HG03432 (cell line): Measurements from ENCODE around the gene CDH5.

Source experiments
- ATAC-seq: cut with Tn5 transposase; IDR thresholded peaks from one replicate; pipeline ENCODE4 v1.9.1; 2021; ENCODE audit warnings: mild to moderate bottlenecking, moderate library complexity; ENCODE audit not compliant: unreplicated experiment

Gene CDH5

DNA sequence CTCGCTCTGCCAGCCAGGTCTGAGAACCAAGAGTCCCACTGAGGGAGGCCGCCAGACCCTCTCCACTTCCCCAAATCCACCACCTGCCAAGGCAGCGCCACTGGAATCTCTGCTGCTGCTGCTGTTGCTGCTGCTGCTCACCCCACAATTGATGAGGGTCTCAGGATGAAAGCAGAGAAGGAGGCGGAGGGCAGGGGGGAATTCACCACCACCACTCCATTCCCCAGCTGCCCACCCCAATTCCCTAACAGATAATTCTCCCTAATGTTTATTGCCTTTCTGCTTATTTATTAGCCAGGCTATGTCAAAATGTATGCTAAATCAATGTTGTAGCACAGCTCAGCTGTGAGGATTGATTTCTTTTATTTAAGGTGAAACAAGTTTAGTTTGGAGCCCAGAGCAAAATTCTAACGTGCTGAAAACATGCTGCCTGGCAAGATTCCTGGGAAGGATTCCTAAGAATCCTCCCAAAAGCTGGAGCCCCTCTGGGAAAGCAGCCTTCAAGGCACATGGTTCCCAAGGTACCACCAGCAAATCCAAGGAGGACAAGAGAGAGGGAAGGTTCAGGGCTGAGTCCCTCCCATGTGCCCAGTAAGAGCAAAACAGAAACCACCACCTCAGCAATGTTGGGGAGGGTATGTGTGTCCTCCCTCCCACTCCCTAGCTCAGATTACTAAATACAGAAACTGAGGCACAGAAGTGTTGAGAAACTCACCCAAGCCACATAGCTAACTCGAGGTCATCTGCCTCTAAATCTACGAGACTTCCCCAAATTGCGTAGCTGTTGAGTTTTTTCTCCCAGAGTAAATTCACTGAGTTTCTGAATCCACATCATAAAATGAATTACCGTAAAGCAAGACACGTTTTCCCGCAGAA is 12.2 kb upstream of the CDH5 start:
- no peak for ATAC-seq

DNA sequence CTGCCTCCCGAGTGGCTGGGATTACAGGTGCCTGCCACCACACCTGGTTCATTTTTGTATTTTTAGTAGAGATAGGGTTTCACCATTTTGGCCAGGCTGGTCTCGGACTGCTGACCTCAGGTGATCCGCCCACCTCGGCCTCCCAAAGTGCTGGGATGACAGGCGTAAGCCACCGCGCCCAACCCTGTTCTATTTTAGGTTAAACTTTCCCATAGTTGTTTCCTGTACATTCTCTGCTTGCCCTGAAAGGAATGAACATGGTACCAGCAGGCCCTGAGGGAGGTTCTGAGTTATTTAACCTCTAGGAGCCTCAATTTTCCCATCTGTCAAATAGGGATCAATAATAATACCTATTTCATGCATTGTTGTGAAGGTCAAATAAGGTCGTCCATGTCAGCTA is 11.0 kb upstream of the CDH5 start:
- no peak for ATAC-seq

DNA sequence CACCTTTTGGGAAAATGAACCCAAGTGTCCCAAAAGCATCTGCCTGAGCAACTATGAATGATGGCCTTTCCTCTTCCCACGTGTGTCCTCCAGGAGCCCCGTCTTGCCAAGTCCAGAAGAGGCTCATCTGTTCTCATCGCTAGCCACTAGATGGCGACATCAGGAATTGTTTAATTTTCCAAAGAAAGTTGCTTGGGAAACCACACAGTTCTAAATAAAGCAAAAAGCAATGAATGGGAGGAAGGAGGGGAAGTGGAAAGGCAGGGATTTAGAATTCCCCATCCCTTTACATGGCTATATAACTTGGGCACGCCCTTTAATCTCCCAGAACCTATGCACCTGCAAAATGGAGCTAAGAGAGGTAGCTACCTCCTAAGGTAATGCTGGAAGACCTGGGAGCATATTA is 9.0 kb upstream of the CDH5 start:
- ATAC-seq, result no peak

DNA sequence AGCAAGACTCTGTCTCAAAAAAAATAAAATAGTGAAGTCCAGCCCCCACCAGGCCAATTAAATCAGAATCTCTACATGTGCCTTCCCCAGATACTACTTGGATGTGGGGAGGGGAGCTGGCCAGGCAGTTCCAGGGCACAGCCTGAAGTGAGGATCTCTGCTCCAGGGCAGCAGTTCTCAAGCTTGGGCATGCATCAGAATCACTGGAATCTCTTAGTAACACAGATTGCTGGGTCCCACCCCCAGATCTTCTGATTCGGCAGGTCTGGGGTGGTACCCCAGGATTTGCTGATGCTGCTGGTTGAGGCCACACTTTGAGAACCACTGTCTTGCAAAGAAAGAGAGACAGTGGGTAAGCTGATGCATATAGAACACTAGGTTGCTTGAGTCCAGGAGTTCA is 8.3 kb upstream of the CDH5 start:
- ATAC-seq, result no peak

DNA sequence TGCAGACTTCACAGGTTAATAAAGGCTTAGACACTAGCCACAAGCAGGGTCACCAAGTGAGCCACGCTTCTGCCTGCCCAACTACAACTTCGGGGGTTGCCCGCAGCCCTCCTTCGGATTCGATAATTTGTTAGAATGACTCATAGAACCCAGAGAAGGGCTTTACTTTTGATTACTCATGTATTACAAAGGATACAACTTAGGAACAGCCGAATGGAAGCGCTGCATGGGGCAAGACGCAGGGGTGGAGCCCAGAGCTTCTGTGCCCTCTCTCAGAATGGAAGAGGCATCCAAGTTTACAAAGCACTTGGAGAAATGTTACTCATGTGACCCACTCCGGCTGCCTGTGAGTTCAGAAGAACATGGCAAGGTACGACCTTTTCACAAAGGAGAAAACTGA is 7.5 kb upstream of the CDH5 start:
- ATAC-seq, result no peak

DNA sequence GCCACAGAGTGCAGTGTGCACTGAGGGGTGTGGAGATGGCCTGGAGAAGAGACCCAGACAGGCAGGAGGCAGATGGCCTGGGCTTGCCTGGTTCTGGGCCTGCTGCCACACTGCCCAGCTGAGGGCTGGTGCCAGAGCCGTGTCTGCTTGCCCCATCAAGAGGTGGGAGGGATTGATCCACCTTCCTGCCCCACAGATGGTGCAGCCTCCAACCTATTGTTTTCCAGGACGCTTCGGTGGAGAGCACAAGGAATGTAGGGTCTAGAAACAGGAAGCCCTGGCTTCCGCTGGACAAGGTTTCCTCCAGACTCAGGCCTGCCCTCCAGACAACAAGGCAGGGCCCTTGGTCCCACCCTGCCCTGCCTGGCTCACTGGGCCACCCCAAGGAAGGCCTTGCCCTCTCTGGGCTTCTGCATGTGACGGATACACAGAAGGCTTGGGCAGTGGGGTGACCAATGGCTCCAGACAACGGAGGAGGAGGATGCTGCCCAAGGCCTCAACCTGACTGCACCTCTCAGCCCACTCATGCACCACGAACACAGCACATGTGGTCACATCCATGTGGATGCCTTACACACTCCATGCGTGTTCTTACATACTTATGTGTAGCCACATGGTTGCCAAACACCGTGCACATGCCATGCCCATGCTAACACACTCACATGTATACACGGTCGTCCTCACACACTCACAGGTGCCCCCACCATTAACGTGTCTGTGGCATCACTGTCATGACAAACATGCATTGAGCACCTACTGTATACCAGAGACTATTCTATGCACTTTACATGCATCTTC is 6.5 kb upstream of the CDH5 start:
- ATAC-seq, result no peak

DNA sequence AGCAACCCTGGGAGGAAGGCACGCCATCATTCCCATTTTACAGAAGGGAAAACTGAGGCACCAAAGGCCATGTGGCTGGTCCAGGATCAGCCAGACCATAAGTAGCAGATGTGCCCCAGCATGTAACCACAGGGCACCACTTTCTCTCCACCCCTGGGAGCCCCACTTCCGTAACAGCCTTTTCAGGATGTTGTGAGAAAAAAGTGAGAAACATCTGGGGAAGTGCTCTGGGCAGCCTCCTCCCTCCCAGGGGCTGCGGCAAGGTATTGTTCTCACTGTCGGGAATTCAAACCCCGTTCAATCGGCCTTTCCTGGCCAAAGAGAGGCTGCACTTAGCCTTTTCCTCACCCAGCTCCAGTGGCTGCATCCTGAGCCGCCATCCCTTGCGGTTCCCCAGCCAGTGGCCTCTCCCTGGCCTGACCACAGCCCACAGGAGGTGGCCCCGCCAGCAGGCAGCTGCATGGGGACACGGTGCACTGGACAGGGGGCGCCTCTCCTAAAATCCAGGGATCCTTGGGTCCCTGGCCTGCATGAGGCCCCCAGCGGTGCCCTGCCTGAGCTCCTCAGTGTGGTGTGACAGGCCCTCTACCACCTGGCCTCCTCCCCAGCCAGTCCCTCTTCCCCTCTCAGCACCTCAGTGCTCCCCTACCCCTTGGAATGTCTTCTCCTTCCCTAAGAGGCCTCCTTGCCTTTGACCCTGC is 5.7 kb upstream of the CDH5 start:
- ATAC-seq, result no peak

DNA sequence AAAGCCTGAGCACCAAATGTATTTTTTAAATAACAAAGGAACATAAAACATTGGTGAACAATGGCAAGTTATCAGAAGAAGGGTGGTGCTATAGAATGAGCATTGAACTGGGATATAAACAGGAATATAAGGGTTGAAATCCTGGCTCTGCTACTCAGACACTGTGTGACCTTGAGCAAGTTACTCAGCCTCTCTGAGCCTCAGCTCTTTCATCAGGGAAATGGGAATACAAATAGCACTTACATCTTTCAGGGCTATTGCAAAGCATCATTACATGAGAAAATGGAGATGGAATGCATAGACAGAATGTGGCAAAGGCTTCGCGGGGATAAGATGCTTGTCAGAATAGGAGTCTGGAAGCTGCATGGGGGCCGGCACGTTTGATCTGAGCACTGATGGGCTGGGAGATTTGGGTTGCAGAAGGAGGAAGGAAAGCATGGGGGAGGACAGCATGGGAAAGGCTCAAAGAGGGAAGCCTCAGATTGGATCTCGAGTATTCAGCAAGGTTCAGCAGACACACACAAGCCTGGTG is 4.8 kb upstream of the CDH5 start:
- ATAC-seq, result no peak

DNA sequence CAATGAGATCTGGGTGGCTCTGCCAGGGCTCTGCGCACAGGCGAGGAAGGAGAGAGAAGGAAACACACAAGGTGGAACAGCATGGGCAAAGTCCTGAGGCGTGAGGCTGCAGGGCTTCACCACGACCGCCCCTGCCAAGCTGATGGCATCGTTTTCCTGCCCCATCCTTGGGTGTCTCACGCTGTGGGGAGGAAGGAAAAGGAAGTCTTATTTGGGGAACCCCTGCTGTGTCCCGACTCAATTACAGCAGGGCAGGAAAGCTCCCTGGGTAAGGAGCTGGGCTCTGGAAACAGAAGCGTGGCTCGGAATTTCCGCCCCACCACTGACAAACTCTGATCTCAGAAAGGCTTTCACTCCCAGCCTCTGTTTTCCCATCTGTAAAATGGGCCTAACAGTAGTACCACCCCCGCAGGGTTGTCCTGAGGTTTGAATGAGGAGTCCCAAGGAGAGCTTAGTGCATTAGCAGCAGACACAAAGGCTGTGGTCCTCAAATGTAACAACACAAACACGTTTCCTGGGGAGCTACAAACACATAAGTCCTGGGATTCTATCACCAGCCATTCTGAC is 3.2 kb upstream of the CDH5 start:
- no peak for ATAC-seq

DNA sequence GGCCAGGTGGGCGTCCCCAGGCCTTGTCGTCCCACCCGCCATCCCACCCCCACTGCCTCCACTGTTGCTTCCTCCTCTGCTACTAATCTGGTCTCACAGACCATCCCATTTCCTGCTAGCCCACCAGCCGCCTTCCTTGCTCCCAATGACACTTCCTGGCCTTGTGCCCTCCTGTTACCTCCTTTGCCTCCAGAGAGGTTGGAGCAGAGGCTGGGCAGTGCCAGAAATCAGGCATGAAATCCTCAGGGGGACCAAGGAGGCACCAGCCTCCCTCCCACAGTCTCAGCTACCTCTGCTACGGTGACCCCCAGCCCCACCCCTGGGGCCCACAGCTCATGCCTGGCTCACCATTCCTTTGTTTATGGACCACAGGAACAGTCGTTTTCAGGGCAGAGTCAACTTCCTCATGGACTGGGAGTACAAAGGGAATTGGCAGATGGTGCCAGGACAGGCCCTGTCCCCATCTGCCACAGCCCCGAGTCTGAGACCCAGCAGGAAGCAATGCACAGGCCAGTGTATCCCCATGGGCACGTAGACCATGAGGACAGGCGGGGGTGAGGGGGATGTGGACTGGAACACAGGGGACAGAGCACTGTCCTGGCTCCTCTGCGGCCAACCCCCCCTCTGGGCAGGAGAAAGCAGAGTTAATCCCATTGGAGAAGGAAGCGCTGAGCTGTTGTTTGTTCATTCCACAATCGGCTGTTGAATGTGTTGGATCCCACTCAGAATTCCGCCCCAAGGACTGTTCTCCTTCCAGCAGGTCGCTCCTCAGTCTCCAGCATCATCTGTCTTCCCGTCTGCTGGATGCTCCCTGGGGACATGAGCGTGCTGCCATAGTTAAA is 2.2 kb upstream of the CDH5 start:
- no peak for ATAC-seq

DNA sequence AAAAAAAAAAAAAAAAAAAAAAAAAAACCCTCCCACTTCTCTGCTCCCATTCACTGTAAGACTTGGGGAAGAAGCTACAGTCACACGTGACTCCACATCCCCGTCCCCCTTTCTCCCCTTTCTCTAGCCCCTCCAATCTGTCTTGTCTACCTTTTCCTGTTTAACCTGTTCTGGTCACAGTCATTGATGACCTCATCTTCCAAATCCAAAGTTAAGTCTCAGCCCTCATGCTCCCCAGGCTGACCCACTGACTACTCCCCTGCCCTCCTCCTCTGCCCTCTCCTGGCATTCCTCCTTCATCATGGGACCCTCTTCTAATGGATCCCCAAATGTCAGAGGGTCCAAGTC is 1.6 kb upstream of the CDH5 start:
- ATAC-seq, result no peak

DNA sequence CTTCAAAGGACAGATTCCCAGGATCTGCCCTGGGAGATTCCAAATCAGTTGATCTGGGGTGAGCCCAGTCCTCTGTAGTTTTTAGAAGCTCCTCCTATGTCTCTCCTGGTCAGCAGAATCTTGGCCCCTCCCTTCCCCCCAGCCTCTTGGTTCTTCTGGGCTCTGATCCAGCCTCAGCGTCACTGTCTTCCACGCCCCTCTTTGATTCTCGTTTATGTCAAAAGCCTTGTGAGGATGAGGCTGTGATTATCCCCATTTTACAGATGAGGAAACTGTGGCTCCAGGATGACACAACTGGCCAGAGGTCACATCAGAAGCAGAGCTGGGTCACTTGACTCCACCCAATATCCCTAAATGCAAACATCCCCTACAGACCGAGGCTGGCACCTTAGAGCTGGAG is 840 bp upstream of the CDH5 start:
- no peak for ATAC-seq

DNA sequence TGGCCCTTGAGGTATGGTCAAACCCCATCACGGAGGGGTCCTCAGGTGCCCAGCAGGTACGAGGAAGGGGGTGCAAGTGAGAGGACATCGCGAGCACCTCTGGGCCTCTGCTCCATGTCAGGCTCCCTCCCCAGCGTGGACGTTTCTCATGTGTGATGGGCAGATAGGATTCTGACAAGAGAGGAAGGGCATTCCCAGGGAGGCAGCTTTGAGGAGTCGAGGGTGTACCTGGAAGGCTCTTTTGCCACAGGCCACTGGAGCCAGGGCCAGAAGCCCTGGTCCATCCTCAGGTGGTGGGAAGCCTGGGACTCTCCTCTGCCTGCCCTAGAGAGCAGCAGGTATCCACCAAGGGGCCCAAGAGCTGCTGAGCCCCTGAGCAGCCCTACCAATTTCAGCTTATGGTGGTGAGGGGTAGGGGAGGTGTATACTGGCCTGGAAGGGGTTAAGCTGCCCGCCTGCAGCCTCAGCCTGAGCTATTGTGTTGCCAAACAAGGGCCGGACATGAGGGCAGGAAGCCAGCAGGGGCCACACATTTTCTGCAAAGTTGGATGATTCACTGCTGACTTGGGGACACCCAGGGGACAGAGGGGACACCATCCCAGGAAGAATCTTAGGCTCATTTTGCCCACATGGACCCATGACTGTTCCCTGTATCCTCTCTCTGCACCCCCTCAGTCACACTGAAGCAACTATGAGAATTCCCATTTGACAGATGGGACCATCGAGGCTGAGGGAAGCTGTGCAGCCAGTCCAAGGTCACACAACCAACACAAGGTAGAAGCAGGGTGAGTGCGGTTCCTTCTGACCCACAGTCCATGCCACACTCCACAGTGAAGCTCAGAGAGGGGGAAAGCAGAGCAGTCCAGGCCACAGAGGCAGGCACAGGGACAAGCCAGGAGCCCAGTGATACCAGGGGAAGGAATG is 1.7 kb downstream of the CDH5 start:
- ATAC-seq, result no peak

DNA sequence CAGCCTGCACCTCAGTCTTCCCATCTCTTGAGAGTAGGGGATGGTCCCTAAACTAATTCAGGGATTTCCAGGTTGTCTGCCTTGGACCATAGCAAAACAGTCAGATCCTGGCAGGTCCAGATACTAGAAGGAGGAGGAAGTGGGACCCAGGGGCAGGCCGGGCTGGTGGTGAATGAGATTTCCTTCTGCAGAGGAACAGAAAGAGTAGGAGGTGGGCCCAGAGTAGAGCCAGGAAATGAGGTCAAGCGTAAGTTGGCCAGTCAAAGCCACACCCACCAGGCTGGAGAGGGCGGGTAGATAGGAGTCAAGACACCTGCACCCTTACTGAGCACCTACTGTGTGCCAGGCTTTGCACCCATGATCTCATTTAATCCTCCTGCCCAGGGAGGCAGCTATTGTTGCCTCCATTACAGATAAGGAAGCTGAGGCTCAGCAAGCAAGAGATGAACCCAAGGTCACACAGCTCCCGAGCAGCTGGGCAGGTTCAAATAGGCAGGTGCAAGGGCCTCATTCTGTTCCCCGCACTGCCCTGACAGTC is 2.6 kb downstream of the CDH5 start:
- no peak for ATAC-seq

DNA sequence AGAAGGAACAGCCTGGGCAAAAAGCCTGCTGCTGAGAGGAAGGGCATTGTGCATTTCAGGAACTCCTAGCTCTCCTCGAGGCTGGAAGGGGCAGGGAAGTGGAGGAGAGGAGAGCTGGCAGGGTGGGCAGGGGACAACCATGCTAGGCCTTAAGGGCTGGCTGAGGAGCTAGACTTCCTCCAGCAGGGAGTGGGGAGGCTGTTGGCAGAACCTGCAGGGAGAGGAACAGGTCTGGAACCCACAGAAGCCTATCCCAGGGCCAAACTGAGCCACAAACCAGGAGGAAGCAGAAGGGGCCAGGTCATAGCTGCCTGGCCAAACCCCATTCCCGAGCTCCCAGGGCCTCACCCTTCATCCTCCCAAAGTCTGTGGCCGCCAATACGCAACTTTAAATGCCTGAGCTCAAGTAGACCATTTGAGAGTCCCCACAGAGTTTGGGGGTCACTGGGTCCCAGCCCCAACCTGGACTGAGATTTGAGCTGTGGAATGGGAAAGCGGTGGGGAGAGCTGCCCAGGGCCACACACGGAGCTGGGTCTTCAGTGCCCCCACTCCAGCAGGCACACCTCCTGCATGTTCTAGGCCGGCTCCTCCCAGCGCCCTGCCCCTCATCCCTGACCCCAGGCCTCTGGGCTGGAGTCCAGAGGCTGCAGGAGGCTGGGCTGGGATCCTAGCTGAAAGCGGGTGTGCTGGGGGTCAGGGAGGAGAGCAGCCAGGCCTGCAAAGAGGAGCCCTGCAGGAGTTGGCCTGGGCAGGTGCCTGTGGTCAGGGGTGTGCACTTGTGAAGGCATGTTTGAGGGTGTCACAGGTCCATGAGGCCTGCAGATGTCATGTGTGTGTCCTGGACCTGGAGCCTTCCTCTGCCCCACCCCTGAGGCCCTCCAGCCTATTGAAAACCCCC is 4.5 kb downstream of the CDH5 start:
- no peak for ATAC-seq

DNA sequence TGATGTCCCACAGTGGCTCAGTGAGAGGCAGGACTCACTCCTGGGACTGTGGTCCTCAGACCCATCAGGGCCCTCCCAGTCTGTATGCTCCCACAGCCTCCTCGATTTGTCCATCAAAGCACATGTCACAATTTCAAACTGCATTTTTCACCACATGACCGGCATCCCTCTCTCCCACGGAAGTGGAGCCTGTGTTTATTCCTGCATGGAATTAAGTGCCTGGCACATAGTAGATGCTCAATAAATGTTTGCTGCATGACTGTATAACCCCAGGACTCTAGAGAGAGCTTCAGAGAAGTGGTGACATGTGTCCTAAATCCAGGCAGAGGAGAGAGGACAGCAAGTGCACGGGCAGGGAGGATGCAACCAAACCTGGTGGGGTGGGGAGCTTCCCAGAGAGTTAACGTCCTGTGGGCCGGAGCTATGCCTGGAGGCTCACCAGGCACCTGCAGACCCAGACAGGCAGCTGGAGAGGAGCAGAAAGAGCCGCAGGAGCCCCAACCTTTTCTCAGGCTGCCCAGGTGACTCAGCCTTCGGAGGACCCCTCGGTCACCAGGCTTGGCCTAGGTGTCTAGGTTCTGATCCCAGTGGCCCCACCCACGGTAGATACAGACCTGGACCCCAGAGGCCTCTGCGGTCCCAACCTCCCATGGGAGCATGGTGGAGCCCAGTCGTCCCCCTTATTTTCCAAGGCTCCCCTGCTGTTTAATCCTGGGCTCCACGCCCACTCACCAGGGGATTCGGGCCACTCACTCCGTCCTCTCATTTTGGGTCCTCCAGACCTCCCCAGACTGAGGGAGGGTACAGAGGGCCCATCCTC is 5.8 kb downstream of the CDH5 start:
- no peak for ATAC-seq

DNA sequence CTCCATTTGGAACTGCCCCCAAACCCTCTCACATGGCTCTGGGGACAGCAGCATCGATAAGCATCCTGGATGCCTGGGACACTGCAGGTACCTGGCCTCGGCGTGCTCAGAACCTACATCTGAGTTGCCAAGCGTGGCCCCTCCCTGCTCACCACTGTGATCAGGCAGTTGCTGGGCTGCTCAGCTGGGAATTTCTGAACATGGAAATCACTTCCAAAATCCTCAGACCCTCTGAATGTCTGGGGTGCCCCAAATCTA is 6.3 kb downstream of the CDH5 start:
- ATAC-seq, result no peak
